GM12872 (cell line): ENCODE data around the gene CAMTA1.

Experiments used
- CTCF ChIP-seq: IDR thresholded peaks from 3 replicates; pipeline ENCODE4 v1.5.1; 2011; ENCODE audit warnings: low read depth, mild to moderate bottlenecking, low read length, moderate library complexity; ENCODE audit not compliant: insufficient read depth

The CAMTA1 gene

GRCh38 chr1:7478809-7479499, 693.7 kb downstream of the CAMTA1 start:
- no peak for TF ChIP-seq CTCF

GRCh38 chr1:7479571-7479970, 694.3 kb downstream of the CAMTA1 start:
- TF ChIP-seq CTCF: no peak

- no peak for TF ChIP-seq CTCF
Measured at GRCh38 chr1:7481194-7481593, 695.9 kb downstream of the CAMTA1 start.

GRCh38 chr1:7482077-7482476, 696.8 kb downstream of the CAMTA1 start:
- TF ChIP-seq CTCF: no peak

- TF ChIP-seq CTCF: no peak
Measured at GRCh38 chr1:7482772-7483495, 697.7 kb downstream of the CAMTA1 start.

GRCh38 chr1:7483634-7484383, 698.6 kb downstream of the CAMTA1 start:
- no peak for TF ChIP-seq CTCF

GRCh38 chr1:7485086-7485780, 700.0 kb downstream of the CAMTA1 start:
- TF ChIP-seq CTCF: no peak
